Right atrium auricular region (tissue), 2 donors: ENCODE results near the gene ELF1. TPM values are rescaled to one million over a fixed set of nuclear protein-coding genes. Genes with fewer than 3 reads are reported as not detected.

ENCODE experiments used
- total RNA-seq, 2 donors: library from RNA; depleted of rRNA; stranded (reverse); fragments of >200 nt; gene quantifications; one replicate each; pipeline ENCODE4 v1.1.0, GENCODE V29; 2016

The ELF1 gene
- total RNA-seq, 2 donors from 2014 or later, result 39.1 to 54.2 TPM

Other genes starting within 250 kb of the ELF1 start
- 10 to 100 TPM; 17.8 to 31.5 TPM for gene MRPS31, start 248.1 kb downstream of the ELF1 start, total RNA-seq
- gene SLC25A15, start 229.7 kb downstream of the ELF1 start, total RNA-seq, result 1 to 10 TPM; 5.9 to 6.0 TPM
- gene WBP4, start 42.2 kb upstream of the ELF1 start, total RNA-seq, result 10 to 100 TPM; 14.0 to 18.0 TPM
- 10 to 100 TPM in 1 of 2 donors, 1 to 10 TPM in 1; 8.3 to 12.9 TPM for gene KBTBD6, start 113.5 kb upstream of the ELF1 start, total RNA-seq
- gene KBTBD7, start 175.3 kb upstream of the ELF1 start, total RNA-seq, result 1 to 10 TPM; 7.0 to 7.8 TPM
- 10 to 100 TPM in 1 of 2 donors, 1 to 10 TPM in 1; 9.3 to 11.5 TPM for gene MTRF1, start 244.3 kb upstream of the ELF1 start, total RNA-seq